Measurements from ENCODE around the gene CBX6. TPM values are rescaled to one million over a fixed set of nuclear protein-coding genes. Genes with fewer than 3 reads are reported as not detected.

The CBX6 gene
- total RNA-seq, 3 donors from 2014 or later (not counting 1 experiment from before 2014, with no cell fraction given): 68.0 to 81.5 (median 75.7) TPM

GRCh38 chr22:38901111-38901641, 29.2 kb upstream of the CBX6 start:
- peak in 1 of 3 donors; percentile 24 for ATAC-seq

GRCh38 chr22:38900677-38901076, 28.7 kb upstream of the CBX6 start:
- Histone ChIP-seq H3K36me3 (ENCODE audit: control insufficient read depth, insufficient read depth, low read length) (no peaks in the 10 kb centered on the region), H3K9me3 (ENCODE audit: control insufficient read depth, insufficient read depth, low read length) (peaks cover 3% of the 10 kb centered on the region), H3K4me3 (ENCODE audit: low read length) (no peak overlapping the region), H3K27ac (ENCODE audit: low read length) (no peak overlapping the region), H3K4me1 (ENCODE audit: control insufficient read depth, insufficient read depth, low read length) (no peaks in the 10 kb centered on the region), H3K27me3 (ENCODE audit: control insufficient read depth, insufficient read depth, low read length) (no peaks in the 10 kb centered on the region)
- ATAC-seq: no peak
- H3K4me3 Mint-ChIP-seq: no peak overlapping the region
- peaks cover 7 to 9% of the 10 kb centered on the region in 2 donors for H3K4me1 Mint-ChIP-seq
- WGBS (ENCODE audit: insufficient coverage): 5% methylated on average over 5 of the region's 5 CpGs
- peaks cover 24 to 43% of the 10 kb centered on the region in 2 donors for H3K27me3 Mint-ChIP-seq (ENCODE audit: low read depth in 2 of 2)
- no peak overlapping the region for H3K27ac Mint-ChIP-seq
- H3K9me3 Mint-ChIP-seq: no peaks in the 10 kb centered on the region
- intact Hi-C loops (cut with micrococcal nuclease): no loop called here
- TF ChIP-seq, protein P1, sequence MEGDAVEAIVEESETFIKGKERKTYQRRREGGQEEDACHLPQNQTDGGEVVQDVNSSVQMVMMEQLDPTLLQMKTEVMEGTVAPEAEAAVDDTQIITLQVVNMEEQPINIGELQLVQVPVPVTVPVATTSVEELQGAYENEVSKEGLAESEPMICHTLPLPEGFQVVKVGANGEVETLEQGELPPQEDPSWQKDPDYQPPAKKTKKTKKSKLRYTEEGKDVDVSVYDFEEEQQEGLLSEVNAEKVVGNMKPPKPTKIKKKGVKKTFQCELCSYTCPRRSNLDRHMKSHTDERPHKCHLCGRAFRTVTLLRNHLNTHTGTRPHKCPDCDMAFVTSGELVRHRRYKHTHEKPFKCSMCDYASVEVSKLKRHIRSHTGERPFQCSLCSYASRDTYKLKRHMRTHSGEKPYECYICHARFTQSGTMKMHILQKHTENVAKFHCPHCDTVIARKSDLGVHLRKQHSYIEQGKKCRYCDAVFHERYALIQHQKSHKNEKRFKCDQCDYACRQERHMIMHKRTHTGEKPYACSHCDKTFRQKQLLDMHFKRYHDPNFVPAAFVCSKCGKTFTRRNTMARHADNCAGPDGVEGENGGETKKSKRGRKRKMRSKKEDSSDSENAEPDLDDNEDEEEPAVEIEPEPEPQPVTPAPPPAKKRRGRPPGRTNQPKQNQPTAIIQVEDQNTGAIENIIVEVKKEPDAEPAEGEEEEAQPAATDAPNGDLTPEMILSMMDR (IDR thresholded peaks at IDR 0.05): no peak
- DNase-seq: no peak
- H3K36me3 Mint-ChIP-seq: no peaks in the 10 kb centered on the region

More at GRCh38 chr22:38901111-38901641, 29.2 kb upstream of the CBX6 start:
- H3K27ac Mint-ChIP-seq: no peak overlapping the region
- DNase-seq: no peak
- H3K4me1 Mint-ChIP-seq: peaks cover 7 to 9% of the 10 kb centered on the region in 2 donors
- no peaks in the 10 kb centered on the region for H3K4me1 ChIP-seq (ENCODE audit: control insufficient read depth, insufficient read depth, low read length)
- TF ChIP-seq, protein P1 (IDR thresholded peaks at IDR 0.05): no peak
- peaks cover 3% of the 10 kb centered on the region for H3K9me3 ChIP-seq (ENCODE audit: control insufficient read depth, insufficient read depth, low read length)
- H3K4me3 ChIP-seq (ENCODE audit: low read length): no peak overlapping the region
- no peaks in the 10 kb centered on the region for H3K36me3 Mint-ChIP-seq
- H3K9me3 Mint-ChIP-seq: no peaks in the 10 kb centered on the region
- no peak overlapping the region for H3K4me3 Mint-ChIP-seq
- intact Hi-C loops (cut with micrococcal nuclease): no loop called here
- peaks cover 24 to 42% of the 10 kb centered on the region in 2 donors for H3K27me3 Mint-ChIP-seq (ENCODE audit: low read depth in 2 of 2)
- no peaks in the 10 kb centered on the region for H3K27me3 ChIP-seq (ENCODE audit: control insufficient read depth, insufficient read depth, low read length)
- no peak overlapping the region for H3K27ac ChIP-seq (ENCODE audit: low read length)
- WGBS (ENCODE audit: insufficient coverage): 42% methylated on average over 4 of the region's 5 CpGs
- H3K36me3 ChIP-seq (ENCODE audit: control insufficient read depth, insufficient read depth, low read length): no peaks in the 10 kb centered on the region

DNA sequence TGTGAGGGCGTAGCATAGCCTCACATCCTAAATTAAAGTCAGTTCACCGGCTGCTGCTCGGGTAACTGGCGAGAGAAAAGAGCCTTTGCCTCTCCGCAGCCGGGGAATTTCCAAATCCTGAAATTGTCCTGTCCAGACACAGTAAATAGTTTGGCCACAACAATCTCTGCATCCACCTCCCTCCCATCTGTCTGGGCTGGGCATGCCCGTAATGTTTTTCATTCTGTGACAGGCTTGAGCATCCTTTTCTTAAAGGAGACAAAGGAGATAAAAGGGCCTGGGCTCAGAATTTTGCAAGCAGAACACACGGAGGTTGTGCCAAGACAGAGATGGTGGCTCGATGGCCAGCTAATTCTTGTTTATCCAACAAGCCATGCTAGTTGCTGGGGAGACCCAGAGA, 19.2 kb upstream of the CBX6 start:
- Mint-ChIP-seq H3K4me1 (no peaks in the 10 kb centered on the region), H3K27ac (no peak overlapping the region), H3K27me3 (ENCODE audit: low read depth in 2 of 2) (peaks cover 31 to 32% of the 10 kb centered on the region in 2 donors), H3K36me3 (no peaks in the 10 kb centered on the region), H3K9me3 (no peaks in the 10 kb centered on the region), H3K4me3 (no peak overlapping the region)
- 77% methylated on average over 9 of the region's 9 CpGs for WGBS (ENCODE audit: insufficient coverage)
- peaks cover 6% of the 10 kb centered on the region for H3K27me3 ChIP-seq (ENCODE audit: control insufficient read depth, insufficient read depth, low read length)
- intact Hi-C loops (cut with micrococcal nuclease): no loop called here
- no peak overlapping the region for H3K27ac ChIP-seq (ENCODE audit: low read length)
- H3K9me3 ChIP-seq (ENCODE audit: control insufficient read depth, insufficient read depth, low read length): no peaks in the 10 kb centered on the region
- TF ChIP-seq, protein P1 (IDR thresholded peaks at IDR 0.05): no peak
- peak in 1 of 2 donors; percentile 1 for DNase-seq
- ATAC-seq: no peak
- H3K4me1 ChIP-seq (ENCODE audit: control insufficient read depth, insufficient read depth, low read length): no peaks in the 10 kb centered on the region
- no peaks in the 10 kb centered on the region for H3K36me3 ChIP-seq (ENCODE audit: control insufficient read depth, insufficient read depth, low read length)
- H3K4me3 ChIP-seq (ENCODE audit: low read length): no peak overlapping the region

DNA sequence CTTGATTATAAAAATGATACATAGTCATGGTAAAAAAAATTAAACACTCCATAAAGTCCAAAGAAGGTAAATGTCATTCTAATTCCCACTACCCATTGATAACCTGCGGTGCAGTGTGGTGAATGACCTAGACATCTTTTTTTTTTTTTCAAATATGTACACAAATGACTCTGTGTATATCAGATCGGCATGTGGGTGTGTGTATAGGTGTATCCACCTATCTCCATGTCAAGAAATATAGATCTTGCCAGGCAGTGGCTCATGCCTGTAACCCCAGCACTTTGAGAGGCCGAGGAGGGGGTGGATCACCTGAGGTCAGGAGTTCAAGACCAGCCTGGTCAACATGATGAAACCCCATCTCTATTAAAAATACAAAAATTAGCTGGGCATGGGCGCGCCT, 18.4 kb upstream of the CBX6 start:
- H3K4me1 ChIP-seq (ENCODE audit: control insufficient read depth, insufficient read depth, low read length): no peaks in the 10 kb centered on the region
- TF ChIP-seq, protein P1 (IDR thresholded peaks at IDR 0.05): no peak
- H3K36me3 ChIP-seq (ENCODE audit: control insufficient read depth, insufficient read depth, low read length): no peaks in the 10 kb centered on the region
- no peak overlapping the region for H3K4me3 ChIP-seq (ENCODE audit: low read length)
- DNase-seq (peak in 1 of 2 donors; percentile 0), ATAC-seq (no peak)
- no peak overlapping the region for H3K27ac ChIP-seq (ENCODE audit: low read length)
- Mint-ChIP-seq H3K4me1 (no peaks in the 10 kb centered on the region), H3K36me3 (no peaks in the 10 kb centered on the region), H3K27me3 (ENCODE audit: low read depth in 2 of 2) (peaks cover 28 to 30% of the 10 kb centered on the region in 2 donors), H3K27ac (no peak overlapping the region), H3K9me3 (no peaks in the 10 kb centered on the region), H3K4me3 (no peak overlapping the region)
- intact Hi-C loops (cut with micrococcal nuclease): no loop called here
- no peaks in the 10 kb centered on the region for H3K9me3 ChIP-seq (ENCODE audit: control insufficient read depth, insufficient read depth, low read length)
- WGBS (ENCODE audit: insufficient coverage): 90% methylated on average over 3 of the region's 5 CpGs
- peaks cover 6% of the 10 kb centered on the region for H3K27me3 ChIP-seq (ENCODE audit: control insufficient read depth, insufficient read depth, low read length)
